Astrocyte (in vitro differentiated cells and primary cell): ENCODE measurements around the gene KRT77. TPM values are rescaled to one million over a fixed set of nuclear protein-coding genes. Genes with fewer than 3 reads are reported as not detected.

Experiments
- DNase-seq: peaks from one replicate; pipeline ENCODE4 v3.0.0-alpha.2; 2010; ENCODE audit warnings: low read depth
- FAIRE-seq: peaks from 2 replicates; lab custom pipeline; 2011; peaks lifted over from hg19 to GRCh38; lab: Jason Lieb, UNC
- H2AFZ ChIP-seq: 2 replicates; pipeline ENCODE4 v1.6.0; 2012; ENCODE audit warnings: low read depth, low read length, inconsistent platforms
- H3K27ac ChIP-seq: 2 replicates; pipeline ENCODE4 v1.5.1; 2011; ENCODE audit warnings: low read depth, low read length, inconsistent platforms
- H3K27me3 ChIP-seq: 2 replicates; pipeline ENCODE4 v1.6.0; 2011; ENCODE audit warnings: low read length, inconsistent platforms; ENCODE audit not compliant: insufficient read depth
- H3K36me3 ChIP-seq: 2 replicates; pipeline ENCODE4 v1.5.1; 2011; ENCODE audit warnings: low read length, inconsistent platforms; ENCODE audit not compliant: insufficient read depth
- H3K4me1 ChIP-seq: 2 replicates; pipeline ENCODE4 v1.5.1; 2011; ENCODE audit warnings: low read length, inconsistent platforms; ENCODE audit not compliant: insufficient read depth
- H3K4me2 ChIP-seq: 2 replicates; pipeline ENCODE4 v1.6.0; 2012; ENCODE audit warnings: low read length, inconsistent platforms
- H3K4me3 ChIP-seq: 2 replicates; pipeline ENCODE4 v1.5.1; 2011; ENCODE audit warnings: low read depth, mild to moderate bottlenecking, low read length, inconsistent platforms; ENCODE audit not compliant: insufficient read depth
- H3K79me2 ChIP-seq: 2 replicates; pipeline ENCODE4 v1.6.0; 2012; ENCODE audit warnings: mild to moderate bottlenecking, low read length, inconsistent platforms; ENCODE audit not compliant: insufficient read depth
- H3K9ac ChIP-seq: 2 replicates; pipeline ENCODE4 v1.6.0; 2012; ENCODE audit warnings: mild to moderate bottlenecking, low read length, inconsistent platforms
- H3K9me3 ChIP-seq: 2 replicates; pipeline ENCODE4 v1.5.1; 2012; ENCODE audit warnings: low read depth, mild to moderate bottlenecking, low read length, inconsistent platforms; ENCODE audit not compliant: insufficient read depth
- H4K20me1 ChIP-seq: 2 replicates; pipeline ENCODE4 v1.6.0; 2012; ENCODE audit warnings: low read length, inconsistent platforms; ENCODE audit not compliant: insufficient read depth
- H3K27ac Mint-ChIP-seq: one replicate; pipeline ENCODE4 v1.8.0; 2021; ENCODE audit warnings: mild to moderate bottlenecking, mixed read lengths; ENCODE audit not compliant: unreplicated experiment
- H3K27me3 Mint-ChIP-seq: one replicate; pipeline ENCODE4 v1.8.0; 2021; ENCODE audit warnings: low read depth, mixed read lengths; ENCODE audit not compliant: unreplicated experiment
- H3K36me3 Mint-ChIP-seq: one replicate; pipeline ENCODE4 v1.8.0; 2021; ENCODE audit warnings: low read depth, mixed read lengths; ENCODE audit not compliant: unreplicated experiment
- H3K4me1 Mint-ChIP-seq: one replicate; pipeline ENCODE4 v1.8.0; 2021; ENCODE audit warnings: low read depth, mixed read lengths; ENCODE audit not compliant: unreplicated experiment
- H3K4me3 Mint-ChIP-seq: one replicate; pipeline ENCODE4 v1.8.0; 2021; ENCODE audit warnings: mild to moderate bottlenecking, moderate library complexity, mixed read lengths; ENCODE audit not compliant: unreplicated experiment
- H3K9me3 Mint-ChIP-seq: one replicate; pipeline ENCODE4 v1.8.0; 2021; ENCODE audit warnings: mild to moderate bottlenecking, mixed read lengths; ENCODE audit not compliant: unreplicated experiment
- EZH2 ChIP-seq: IDR thresholded peaks from 2 replicates; pipeline ENCODE4 v1.6.1; 2012; ENCODE audit warnings: mild to moderate bottlenecking, low read length, inconsistent platforms; ENCODE audit not compliant: insufficient read depth
- total RNA-seq: library from RNA; stranded (reverse); gene quantifications from 2 replicates; pipeline ENCODE4 v1.2.1, GENCODE V29; 2021
- TF ChIP-seq, protein P1 (sequence below): IDR thresholded peaks from 2 replicates; pipeline ENCODE4 v1.5.1; 2011; ENCODE audit warnings: low read depth, mild to moderate bottlenecking, inconsistent platforms, low read length, moderate library complexity; ENCODE audit not compliant: insufficient read depth

Gene KRT77
- total RNA-seq, 1 donor from 2014 or later, result not detected

DNA sequence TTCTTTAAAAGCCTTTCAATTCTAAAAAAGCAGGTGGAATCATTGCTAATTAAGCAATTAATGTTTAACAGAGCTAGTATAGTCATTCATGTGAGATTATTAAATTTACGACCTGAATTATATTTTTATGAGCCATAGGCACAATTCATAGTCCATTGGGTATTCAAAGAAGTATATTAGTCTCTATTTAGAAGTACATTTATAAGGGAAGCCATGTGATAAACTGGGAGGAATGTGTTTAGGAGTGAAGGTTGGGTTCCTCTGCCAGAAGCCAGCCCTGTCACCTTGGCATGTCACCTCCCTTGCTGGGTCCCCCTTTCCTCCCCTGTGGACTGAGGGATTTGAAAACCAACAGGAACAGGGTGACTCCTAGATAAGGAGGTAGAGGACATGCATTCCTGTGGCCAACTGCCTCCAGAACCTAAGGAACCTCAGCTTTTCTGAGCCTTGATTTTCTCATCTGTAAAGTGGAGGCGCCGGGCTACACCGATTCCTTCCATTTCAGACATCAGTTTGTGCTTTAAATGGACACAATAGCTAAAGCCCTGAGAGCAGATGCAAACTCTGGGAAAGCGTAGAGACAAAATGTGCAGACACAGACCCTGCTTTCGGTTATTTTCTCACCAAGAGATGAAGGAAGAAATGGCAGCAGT, 45.9 kb downstream of the KRT77 start:
- FAIRE-seq (no peak), DNase-seq (no peak)
- H3K4me1 Mint-ChIP-seq, result peaks cover 1% of the 10 kb centered on the region
- no peaks in the 10 kb centered on the region for H3K9me3 Mint-ChIP-seq
- no peak overlapping the region for H3K4me3 Mint-ChIP-seq
- Histone ChIP-seq H3K27ac (no peak overlapping the region), H3K9ac (no peak overlapping the region), H3K36me3 (no peaks in the 10 kb centered on the region), H3K4me2 (no peak overlapping the region), H3K4me3 (no peak overlapping the region), H3K4me1 (no peaks in the 10 kb centered on the region), H2AFZ (no peak overlapping the region), H3K9me3 (no peaks in the 10 kb centered on the region), H4K20me1 (no peaks in the 10 kb centered on the region), H3K27me3 (peaks cover 20% of the 10 kb centered on the region), H3K79me2 (no peaks in the 10 kb centered on the region)
- H3K36me3 Mint-ChIP-seq, result no peaks in the 10 kb centered on the region
- H3K27ac Mint-ChIP-seq, result no peak overlapping the region
- peaks cover 65% of the 10 kb centered on the region for H3K27me3 Mint-ChIP-seq
- no peak for TF ChIP-seq EZH2
- TF ChIP-seq, protein P1, sequence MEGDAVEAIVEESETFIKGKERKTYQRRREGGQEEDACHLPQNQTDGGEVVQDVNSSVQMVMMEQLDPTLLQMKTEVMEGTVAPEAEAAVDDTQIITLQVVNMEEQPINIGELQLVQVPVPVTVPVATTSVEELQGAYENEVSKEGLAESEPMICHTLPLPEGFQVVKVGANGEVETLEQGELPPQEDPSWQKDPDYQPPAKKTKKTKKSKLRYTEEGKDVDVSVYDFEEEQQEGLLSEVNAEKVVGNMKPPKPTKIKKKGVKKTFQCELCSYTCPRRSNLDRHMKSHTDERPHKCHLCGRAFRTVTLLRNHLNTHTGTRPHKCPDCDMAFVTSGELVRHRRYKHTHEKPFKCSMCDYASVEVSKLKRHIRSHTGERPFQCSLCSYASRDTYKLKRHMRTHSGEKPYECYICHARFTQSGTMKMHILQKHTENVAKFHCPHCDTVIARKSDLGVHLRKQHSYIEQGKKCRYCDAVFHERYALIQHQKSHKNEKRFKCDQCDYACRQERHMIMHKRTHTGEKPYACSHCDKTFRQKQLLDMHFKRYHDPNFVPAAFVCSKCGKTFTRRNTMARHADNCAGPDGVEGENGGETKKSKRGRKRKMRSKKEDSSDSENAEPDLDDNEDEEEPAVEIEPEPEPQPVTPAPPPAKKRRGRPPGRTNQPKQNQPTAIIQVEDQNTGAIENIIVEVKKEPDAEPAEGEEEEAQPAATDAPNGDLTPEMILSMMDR, result no peak

DNA sequence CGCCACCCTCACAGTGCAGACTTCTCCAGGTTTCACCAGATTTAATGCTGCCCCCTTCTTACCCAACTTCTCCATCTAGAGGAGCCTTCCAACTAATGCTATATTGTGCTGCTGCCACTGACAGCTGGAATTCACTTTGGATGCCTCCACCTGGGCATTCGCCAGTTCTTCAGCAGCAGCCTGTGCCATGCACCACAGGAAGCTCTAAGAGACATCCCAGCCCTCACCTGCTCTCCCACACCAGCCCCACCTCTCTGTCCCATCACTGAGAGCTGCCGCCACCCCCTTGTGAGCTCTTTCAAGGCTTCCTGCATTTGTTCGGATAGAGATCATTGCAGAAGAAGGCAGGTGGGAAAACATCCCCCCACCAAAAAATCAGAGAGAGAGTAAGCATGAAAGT, 46.7 kb downstream of the KRT77 start:
- Histone ChIP-seq H3K27me3 (peaks cover 20% of the 10 kb centered on the region), H3K79me2 (no peaks in the 10 kb centered on the region), H3K27ac (no peak overlapping the region), H3K36me3 (no peaks in the 10 kb centered on the region), H2AFZ (no peak overlapping the region), H3K9me3 (no peaks in the 10 kb centered on the region), H4K20me1 (no peaks in the 10 kb centered on the region), H3K9ac (no peak overlapping the region), H3K4me2 (no peak overlapping the region), H3K4me1 (no peaks in the 10 kb centered on the region), H3K4me3 (no peak overlapping the region)
- no peak for TF ChIP-seq EZH2
- TF ChIP-seq, protein P1, result no peak
- FAIRE-seq (no peak), DNase-seq (no peak)
- Mint-ChIP-seq H3K4me3 (no peak overlapping the region), H3K4me1 (peaks cover 1% of the 10 kb centered on the region), H3K36me3 (no peaks in the 10 kb centered on the region), H3K27me3 (peaks cover 60% of the 10 kb centered on the region), H3K27ac (no peak overlapping the region), H3K9me3 (no peaks in the 10 kb centered on the region)

DNA sequence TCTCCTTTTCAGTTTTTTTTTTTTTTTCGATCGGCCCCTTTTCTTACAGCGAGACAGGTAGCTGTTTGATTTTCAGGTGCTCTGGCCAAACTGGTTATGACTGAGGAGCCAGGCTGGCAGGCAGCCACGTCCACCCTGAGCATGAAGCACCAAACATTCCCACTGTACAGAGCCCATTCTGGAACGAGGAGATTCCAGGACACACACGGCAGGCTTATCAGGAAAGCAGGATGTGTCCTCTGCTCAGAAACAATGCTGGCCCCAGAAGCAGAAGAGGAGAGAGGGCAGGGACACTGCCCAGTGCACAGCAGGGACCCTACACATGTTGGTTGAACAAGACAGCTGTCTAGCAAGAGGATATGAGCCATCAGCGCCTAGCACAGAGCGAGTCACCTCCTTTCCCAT, 47.6 kb downstream of the KRT77 start:
- no peak overlapping the region for H3K4me2 ChIP-seq
- no peak overlapping the region for H2AFZ ChIP-seq
- no peaks in the 10 kb centered on the region for H3K36me3 Mint-ChIP-seq
- no peak overlapping the region for H3K27ac Mint-ChIP-seq
- H3K9ac ChIP-seq, result no peak overlapping the region
- H3K79me2 ChIP-seq, result no peaks in the 10 kb centered on the region
- DNase-seq, result no peak
- H3K36me3 ChIP-seq, result no peaks in the 10 kb centered on the region
- no peak overlapping the region for H3K27ac ChIP-seq
- H3K9me3 Mint-ChIP-seq, result no peaks in the 10 kb centered on the region
- H4K20me1 ChIP-seq, result no peaks in the 10 kb centered on the region
- no peaks in the 10 kb centered on the region for H3K4me1 ChIP-seq
- peaks cover 20% of the 10 kb centered on the region for H3K27me3 ChIP-seq
- peaks cover 1% of the 10 kb centered on the region for H3K4me1 Mint-ChIP-seq
- H3K4me3 ChIP-seq, result no peak overlapping the region
- H3K9me3 ChIP-seq, result no peaks in the 10 kb centered on the region
- no peak for FAIRE-seq
- H3K27me3 Mint-ChIP-seq, result peaks cover 57% of the 10 kb centered on the region
- H3K4me3 Mint-ChIP-seq, result no peak overlapping the region
- no peak for TF ChIP-seq EZH2
- TF ChIP-seq, protein P1, result no peak
